GM12878 (cell line): ENCODE measurements around the gene IL11. TPM values are rescaled to one million over a fixed set of nuclear protein-coding genes. Genes with fewer than 3 reads are reported as not detected.
A peak's percentile ranks its signal among the peaks of the same experiment; 100 is the strongest.
"Not testable (repeated sequence)": the region's sequence is repeated elsewhere in the genome, so short reads cannot be mapped to it uniquely, and the experiment has no call there.

Experiments
- ATAC-seq: fragments of 200-7000 bp; cut with Tn5 transposase; 3 replicates; pipeline ENCODE4 v1.9.1; 2020; ENCODE audit warnings: mild to moderate bottlenecking, moderate library complexity
- BruUV-seq: library from RNA; stranded (reverse); fragments of 400-500 nt; replicated peaks from 2 replicates; lab custom pipeline; 2021; lab: Mats Ljungman, UMichigan
- CTCF ChIA-PET: fragments of 300-600 bp; sonication (Branson Sonifier 250); formaldehyde crosslinking; extraction: SDS; loops from one replicate; lab custom pipeline; 2021; ENCODE audit warnings: inconsistent platforms; lab: Yijun Ruan, JAX
- POLR2A ChIA-PET: fragments of 350-600 bp; formaldehyde crosslinking; extraction: SDS; loops from one replicate; lab custom pipeline; 2021; ENCODE audit warnings: inconsistent platforms; lab: Charles Lee
- RAD21 ChIA-PET: fragments of 300-600 bp; sonication (Branson Sonifier 250); formaldehyde crosslinking; loops from one replicate; lab custom pipeline; 2023; ENCODE audit warnings: antibody characterized with exemption; ENCODE audit not compliant: unreplicated experiment; lab: Charles Lee
- SMC1A ChIA-PET: fragments of 300-600 bp; sonication (Branson Sonifier 250); formaldehyde crosslinking; loops from one replicate; lab custom pipeline; 2023; ENCODE audit not compliant: unreplicated experiment, uncharacterized antibody; lab: Charles Lee
- DNase-seq: peaks from one replicate; pipeline ENCODE4 v3.0.0-alpha.2; 2011; ENCODE audit warnings: low read depth, low spot score
- FAIRE-seq: peaks from 3 replicates; lab custom pipeline; 2011; peaks lifted over from hg19 to GRCh38; lab: Jason Lieb, UNC
- H2AFZ ChIP-seq: 2 replicates; pipeline ENCODE4 v1.6.0; 2011; ENCODE audit warnings: low read depth, low read length, control low read depth; ENCODE audit not compliant: control insufficient read depth
- H3K27ac ChIP-seq: 2 replicates; pipeline ENCODE4 v1.5.1; 2011; ENCODE audit warnings: control low read depth; ENCODE audit not compliant: control insufficient read depth, insufficient read depth
- H3K27me3 ChIP-seq, 2 experiments: replicated peaks in 1 of 2; 2 replicates each; pipeline versions ENCODE4 v1.6.0 to v1.6.1; 2011; ENCODE audit warnings: low read length in 1 of 2; ENCODE audit not compliant: control insufficient read depth in 2 of 2, insufficient read depth in 2 of 2
- H3K36me3 ChIP-seq, 2 experiments: 2 replicates each; pipeline ENCODE4 v1.5.1; 2011; ENCODE audit warnings: low read length in 1 of 2; ENCODE audit not compliant: control insufficient read depth in 2 of 2, insufficient read depth in 2 of 2
- H3K4me1 ChIP-seq: 2 replicates; pipeline ENCODE4 v1.6.1; 2011; ENCODE audit warnings: mild to moderate bottlenecking, low read length, moderate library complexity, mixed read lengths; ENCODE audit not compliant: control insufficient read depth, insufficient read depth
- H3K4me2 ChIP-seq: 2 replicates; pipeline ENCODE4 v1.6.0; 2011; ENCODE audit warnings: control low read depth; ENCODE audit not compliant: control insufficient read depth, insufficient read depth
- H3K4me3 ChIP-seq: fragments of 200-600 bp; sonication (generic); 2 replicates; pipeline ENCODE4 v1.5.1; 2016
- H3K79me2 ChIP-seq: 2 replicates; pipeline ENCODE4 v1.6.0; 2011; ENCODE audit warnings: low read length; ENCODE audit not compliant: control insufficient read depth, insufficient read depth
- H3K9ac ChIP-seq: 2 replicates; pipeline ENCODE4 v1.8.0; 2011; ENCODE audit warnings: low read length, control low read depth, mixed read lengths; ENCODE audit not compliant: control insufficient read depth, insufficient read depth
- H3K9me3 ChIP-seq: replicated peaks from 3 replicates; pipeline ENCODE4 v1.5.1; 2011; ENCODE audit warnings: mild to moderate bottlenecking, low read length; ENCODE audit not compliant: control insufficient read depth, insufficient read depth
- H4K20me1 ChIP-seq: 2 replicates; pipeline ENCODE4 v1.6.0; 2011; ENCODE audit not compliant: control insufficient read depth, insufficient read depth
- DPF2 ChIP-seq: fragments of 450-650 bp; IDR thresholded peaks from 2 replicates; pipeline ENCODE4 v1.6.1; 2017; ENCODE audit warnings: mild to moderate bottlenecking
- ETV6 ChIP-seq, 2 experiments: fragments of 450-650 bp in 1 of 2; IDR thresholded peaks in 1 of 2; conservative IDR thresholded peaks in 1 of 2; 2 replicates each; pipeline ENCODE4 v1.6.1; 2014; ENCODE audit warnings: antibody characterized with exemption in 1 of 2, borderline replicate concordance in 1 of 2, low read depth in 1 of 2, mild to moderate bottlenecking in 1 of 2, moderate library complexity in 1 of 2
- KLF5 ChIP-seq: fragments of 450-650 bp; IDR thresholded peaks from 2 replicates; pipeline ENCODE4 v1.6.1; 2014; ENCODE audit warnings: mild to moderate bottlenecking; ENCODE audit not compliant: partially characterized antibody
- MTA2 ChIP-seq: fragments of 450-650 bp; IDR thresholded peaks from 2 replicates; pipeline ENCODE4 v1.6.1; 2016; ENCODE audit warnings: low read depth, mild to moderate bottlenecking, moderate library complexity
- RCOR1 ChIP-seq: conservative IDR thresholded peaks from 2 replicates; pipeline ENCODE4 v1.6.1; 2012; ENCODE audit warnings: low read depth, low read length, improper control_type of control experiment
- SMARCA5 ChIP-seq: fragments of 450-650 bp; IDR thresholded peaks from 2 replicates; pipeline ENCODE4 v1.6.1; 2017; ENCODE audit warnings: mild to moderate bottlenecking
- TARDBP ChIP-seq: IDR thresholded peaks from 2 replicates; pipeline ENCODE4 v1.6.1; 2016; ENCODE audit warnings: borderline replicate concordance
- YBX1 ChIP-seq: fragments of 450-650 bp; IDR thresholded peaks from 2 replicates; pipeline ENCODE4 v1.6.1; 2016; ENCODE audit warnings: antibody characterized with exemption
- ZNF274 ChIP-seq: IDR thresholded peaks from one replicate; pipeline ENCODE4 v1.8.0; 2011; ENCODE audit not compliant: insufficient read length, insufficient read depth
- WGBS: methylation state at CpG from one replicate; pipeline ENCODE4 v1.1.6; 2016; ENCODE audit warnings: low lambda C conversion rate; ENCODE audit not compliant: insufficient replicate concordance, insufficient coverage; ENCODE audit errors: missing lambda C conversion rate; 5-methylcytosine and 5-hydroxymethylcytosine counted together
- in situ Hi-C: fragments of 300-500 bp; cut with MboI; formaldehyde crosslinking; loops from 9 replicates; pipeline ENCODE4 v1.14.3; 2018; ENCODE audit warnings: mixed read lengths
- intact Hi-C: fragments of 100-400 bp; cut with micrococcal nuclease; formaldehyde crosslinking; loops from one replicate; pipeline ENCODE4 v1.14.2; 2022; ENCODE audit not compliant: unreplicated experiment
- polyA plus RNA-seq, 11 experiments: library from polyadenylated mRNA; depleted of rRNA in 4 of 11; unstranded in 6 of 11; stranded (reverse) in 5 of 11; fragments of >200 nt; fragmentation: Nextera tagmentation in 4 of 11; fragmentation: Illumina TruSeq in 1 of 11; extraction: Ambion mirVana in 4 of 11; extraction: Trizol in 1 of 11; gene quantifications; 1 replicate in 1 of 11; 2 replicates in 10 of 11; pipeline versions ENCODE4 v1.2.1 to v1.2.3, GENCODE V29; 2011 to 2016; ENCODE audit warnings: inconsistent platforms in 2 of 11, missing spikeins in 2 of 11, low read depth in 1 of 11
- total RNA-seq, 4 experiments: library from RNA; depleted of rRNA in 3 of 4; stranded (reverse); fragments of >200 nt in 3 of 4; fragmentation: Illumina TruSeq in 1 of 4; extraction: Trizol in 1 of 4; gene quantifications; 2 replicates each; pipeline versions ENCODE4 v1.2.1 to v1.2.3, GENCODE V29; 2013 to 2021
- TF ChIP-seq, protein P1 (sequence below): fragments of 150-350 bp; IDR thresholded peaks from 2 replicates; pipeline ENCODE4 v1.6.1; 2016; ENCODE audit warnings: low read depth, low read length
- TF ChIP-seq, protein P2 (sequence below): IDR thresholded peaks from 2 replicates; pipeline ENCODE4 v1.6.1; 2012; ENCODE audit warnings: low read length, inconsistent platforms

Gene IL11
- total and polyA plus RNA-seq, 10 of the 15 experiments (the other 5 are each of a cell fraction or from before 2014, with no cell fraction given): 0.15 TPM; not detected in 9

DNA sequence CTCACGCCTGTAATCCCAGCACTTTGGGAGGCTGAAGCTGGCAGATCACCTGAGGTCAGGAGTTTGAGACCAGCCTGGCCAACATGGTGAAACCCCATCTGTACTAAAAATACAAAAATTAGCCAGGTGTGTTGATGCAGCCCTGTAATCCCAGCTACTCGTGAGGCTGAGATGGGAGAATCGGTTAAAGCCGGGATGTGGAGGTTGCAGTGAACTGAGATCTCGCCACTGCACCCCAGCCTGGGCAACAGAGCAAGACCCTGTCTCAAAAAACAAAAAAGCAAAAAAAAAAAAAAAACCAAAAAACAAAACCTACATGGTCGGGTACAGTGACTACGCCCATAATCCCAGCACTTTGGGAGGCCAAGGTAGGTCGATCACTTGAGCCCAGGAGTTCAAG lies 38.9 kb upstream of the IL11 start:
- 97% methylated on average over 8 of the region's 8 CpGs for WGBS
- intact Hi-C loops, FAIRE-seq, H3K36me3 ChIP-seq, BruUV-seq, H4K20me1 ChIP-seq, H3K9me3 ChIP-seq, in situ Hi-C loops, H3K27ac ChIP-seq, ATAC-seq, H3K4me3 ChIP-seq, H3K9ac ChIP-seq, H3K27me3 ChIP-seq, RAD21 ChIA-PET, H2AFZ ChIP-seq, H3K4me2 ChIP-seq, DNase-seq: not testable (repeated sequence)
- Histone ChIP-seq H3K79me2 (peaks cover 30% of the 10 kb centered on the region), H3K4me1 (peaks cover 17% of the 10 kb centered on the region)
- ChIA-PET POLR2A (interaction anchor here (0.6 to 2.6 kb wide), 6 partner anchors 25 to 936 kb away, joined by 3 to 15 read pairs (median 4); partner anchors contain the start of genes KMT5C and TMEM238), SMC1A (interaction anchor here (1.0 to 1.9 kb wide), 3 partner anchors 9 to 133 kb away, joined by 4 to 5 read pairs (median 4); no protein-coding TSS in a partner anchor), CTCF (interaction anchor here (0.6 to 2.0 kb wide), 5 partner anchors 9 to 128 kb away, joined by 3 to 9 read pairs (median 6); no protein-coding TSS in a partner anchor)

DNA sequence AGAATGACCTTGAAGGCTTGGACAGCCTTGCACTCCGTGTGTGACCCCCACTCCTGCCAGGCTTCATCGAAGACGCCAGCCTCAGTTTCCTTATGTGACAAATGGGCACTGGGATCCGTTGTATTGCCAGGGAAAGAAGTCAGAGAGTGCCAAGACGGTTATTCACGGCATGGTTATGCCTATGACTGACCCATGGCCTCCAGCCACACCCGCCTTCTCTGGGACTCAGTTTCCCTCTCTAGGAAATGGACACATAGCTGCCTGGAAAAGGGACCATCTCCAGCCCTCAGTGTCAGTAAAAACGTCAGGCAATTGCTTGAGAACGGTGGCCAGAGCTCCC lies 38.2 kb upstream of the IL11 start:
- Histone ChIP-seq H3K4me2 (peak overlapping the region; percentile 99), H3K27ac (peak overlapping the region; percentile 98), H3K4me3 (peak overlapping the region; percentile 68), H3K9me3 (peaks cover 5% of the 10 kb centered on the region; the same call in 1 of the 3 replicates), H3K79me2 (peaks cover 34% of the 10 kb centered on the region), H3K4me1 (peaks cover 20% of the 10 kb centered on the region), H4K20me1 (no peaks in the 10 kb centered on the region; the same call in 1 of the 2 replicates), H2AFZ (peak overlapping the region; percentile 96), H3K27me3 (no peaks in the 10 kb centered on the region), H3K36me3 (peaks cover 6 to 8% of the 10 kb centered on the region in 2 experiments; a peak in 3 of 4 replicates), H3K9ac (peak overlapping the region; percentile 76)
- ATAC-seq (no peak), DNase-seq (no peak), FAIRE-seq (no peak)
- in situ Hi-C loops: no loop called here
- intact Hi-C loops: loop anchor here (1.0 kb wide), 1 partner anchor 216 kb away; the partner anchor contains the start of gene ZNF784
- ChIA-PET CTCF (interaction anchor here (1.3 to 2.0 kb wide), 4 partner anchors 9 to 116 kb away, joined by 4 to 9 read pairs (median 8); no protein-coding TSS in a partner anchor), SMC1A (interaction anchor here (1.1 to 1.9 kb wide), 3 partner anchors 9 to 108 kb away, joined by 4 to 5 read pairs (median 5); no protein-coding TSS in a partner anchor), RAD21 (no interaction called here), POLR2A (interaction anchor here (0.6 to 2.6 kb wide), 4 partner anchors 25 to 154 kb away, joined by 3 to 15 read pairs (median 5); partner anchors contain the start of gene TMEM238)
- TSS peak; percentile 97 for BruUV-seq
- 79% methylated on average over 9 of the region's 9 CpGs for WGBS
- TF ChIP-seq YBX1: no peak
- no peak for TF ChIP-seq TARDBP
- no peak for TF ChIP-seq RCOR1
- 0 out of 2 replicates have a peak, but pooled peaks have one; percentile 5 for TF ChIP-seq DPF2
- peak; percentile 14; the same call in 1 of the 2 replicates for TF ChIP-seq MTA2
- TF ChIP-seq, protein P1, sequence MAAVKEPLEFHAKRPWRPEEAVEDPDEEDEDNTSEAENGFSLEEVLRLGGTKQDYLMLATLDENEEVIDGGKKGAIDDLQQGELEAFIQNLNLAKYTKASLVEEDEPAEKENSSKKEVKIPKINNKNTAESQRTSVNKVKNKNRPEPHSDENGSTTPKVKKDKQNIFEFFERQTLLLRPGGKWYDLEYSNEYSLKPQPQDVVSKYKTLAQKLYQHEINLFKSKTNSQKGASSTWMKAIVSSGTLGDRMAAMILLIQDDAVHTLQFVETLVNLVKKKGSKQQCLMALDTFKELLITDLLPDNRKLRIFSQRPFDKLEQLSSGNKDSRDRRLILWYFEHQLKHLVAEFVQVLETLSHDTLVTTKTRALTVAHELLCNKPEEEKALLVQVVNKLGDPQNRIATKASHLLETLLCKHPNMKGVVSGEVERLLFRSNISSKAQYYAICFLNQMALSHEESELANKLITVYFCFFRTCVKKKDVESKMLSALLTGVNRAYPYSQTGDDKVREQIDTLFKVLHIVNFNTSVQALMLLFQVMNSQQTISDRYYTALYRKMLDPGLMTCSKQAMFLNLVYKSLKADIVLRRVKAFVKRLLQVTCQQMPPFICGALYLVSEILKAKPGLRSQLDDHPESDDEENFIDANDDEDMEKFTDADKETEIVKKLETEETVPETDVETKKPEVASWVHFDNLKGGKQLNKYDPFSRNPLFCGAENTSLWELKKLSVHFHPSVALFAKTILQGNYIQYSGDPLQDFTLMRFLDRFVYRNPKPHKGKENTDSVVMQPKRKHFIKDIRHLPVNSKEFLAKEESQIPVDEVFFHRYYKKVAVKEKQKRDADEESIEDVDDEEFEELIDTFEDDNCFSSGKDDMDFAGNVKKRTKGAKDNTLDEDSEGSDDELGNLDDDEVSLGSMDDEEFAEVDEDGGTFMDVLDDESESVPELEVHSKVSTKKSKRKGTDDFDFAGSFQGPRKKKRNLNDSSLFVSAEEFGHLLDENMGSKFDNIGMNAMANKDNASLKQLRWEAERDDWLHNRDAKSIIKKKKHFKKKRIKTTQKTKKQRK: no peak
- TF ChIP-seq, protein P2, sequence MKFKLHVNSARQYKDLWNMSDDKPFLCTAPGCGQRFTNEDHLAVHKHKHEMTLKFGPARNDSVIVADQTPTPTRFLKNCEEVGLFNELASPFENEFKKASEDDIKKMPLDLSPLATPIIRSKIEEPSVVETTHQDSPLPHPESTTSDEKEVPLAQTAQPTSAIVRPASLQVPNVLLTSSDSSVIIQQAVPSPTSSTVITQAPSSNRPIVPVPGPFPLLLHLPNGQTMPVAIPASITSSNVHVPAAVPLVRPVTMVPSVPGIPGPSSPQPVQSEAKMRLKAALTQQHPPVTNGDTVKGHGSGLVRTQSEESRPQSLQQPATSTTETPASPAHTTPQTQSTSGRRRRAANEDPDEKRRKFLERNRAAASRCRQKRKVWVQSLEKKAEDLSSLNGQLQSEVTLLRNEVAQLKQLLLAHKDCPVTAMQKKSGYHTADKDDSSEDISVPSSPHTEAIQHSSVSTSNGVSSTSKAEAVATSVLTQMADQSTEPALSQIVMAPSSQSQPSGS: no peak
- no peak for TF ChIP-seq ETV6 (conservative IDR thresholded peaks at IDR 0.05 in 1 of 2, IDR thresholded peaks at IDR 0.05 in 1 of 2; ENCODE audit: borderline replicate concordance in 1 of 2, low read depth in 1 of 2)
- TF ChIP-seq ZNF274: no peak
- TF ChIP-seq KLF5: no peak
- peak; percentile 87 for TF ChIP-seq SMARCA5
